Hepatocyte (in vitro differentiated cells): Measurements from ENCODE around the gene MPND.

Experiments
- EZH2 ChIP-seq: fragments of 200-600 bp; sonication (generic); IDR thresholded peaks from 2 replicates; pipeline ENCODE4 v1.6.1; 2016; ENCODE audit warnings: antibody characterized with exemption, mild to moderate bottlenecking, borderline replicate concordance
- EZH2phosphoT487 ChIP-seq: fragments of 200-600 bp; sonication (generic); IDR thresholded peaks from one replicate; pipeline ENCODE4 v1.6.1; 2018; ENCODE audit warnings: antibody characterized with exemption, mild to moderate bottlenecking, low read depth, moderate library complexity; ENCODE audit not compliant: unreplicated experiment, severe bottlenecking
- TF ChIP-seq, protein P1 (sequence below): fragments of 200-600 bp; sonication (generic); IDR thresholded peaks from 2 replicates; pipeline ENCODE4 v1.5.1; 2016; ENCODE audit warnings: antibody characterized with exemption, mild to moderate bottlenecking; ENCODE audit not compliant: poor library complexity

DNA sequence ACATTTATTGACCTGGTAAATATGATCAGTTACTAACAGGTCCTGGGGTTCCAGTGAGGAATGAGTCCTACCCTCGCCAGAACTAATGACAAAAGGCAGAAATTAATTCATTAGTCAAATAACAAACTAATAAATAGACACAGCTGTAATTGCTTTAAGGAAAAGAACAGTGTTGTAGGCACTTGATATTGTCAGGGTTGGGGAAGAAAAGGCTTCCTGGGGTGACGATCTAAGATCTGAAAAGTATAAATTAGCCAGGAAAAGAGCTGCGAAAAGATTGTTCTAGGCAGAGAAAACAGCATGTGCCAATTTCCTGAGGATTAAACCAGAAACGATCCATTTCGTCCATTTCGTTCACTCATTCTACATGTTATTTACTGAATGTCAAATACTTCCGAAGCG, 58.4 kb downstream of the MPND start:
- TF ChIP-seq EZH2 (no peak), EZH2phosphoT487 (no peak)
- TF ChIP-seq, protein P1, sequence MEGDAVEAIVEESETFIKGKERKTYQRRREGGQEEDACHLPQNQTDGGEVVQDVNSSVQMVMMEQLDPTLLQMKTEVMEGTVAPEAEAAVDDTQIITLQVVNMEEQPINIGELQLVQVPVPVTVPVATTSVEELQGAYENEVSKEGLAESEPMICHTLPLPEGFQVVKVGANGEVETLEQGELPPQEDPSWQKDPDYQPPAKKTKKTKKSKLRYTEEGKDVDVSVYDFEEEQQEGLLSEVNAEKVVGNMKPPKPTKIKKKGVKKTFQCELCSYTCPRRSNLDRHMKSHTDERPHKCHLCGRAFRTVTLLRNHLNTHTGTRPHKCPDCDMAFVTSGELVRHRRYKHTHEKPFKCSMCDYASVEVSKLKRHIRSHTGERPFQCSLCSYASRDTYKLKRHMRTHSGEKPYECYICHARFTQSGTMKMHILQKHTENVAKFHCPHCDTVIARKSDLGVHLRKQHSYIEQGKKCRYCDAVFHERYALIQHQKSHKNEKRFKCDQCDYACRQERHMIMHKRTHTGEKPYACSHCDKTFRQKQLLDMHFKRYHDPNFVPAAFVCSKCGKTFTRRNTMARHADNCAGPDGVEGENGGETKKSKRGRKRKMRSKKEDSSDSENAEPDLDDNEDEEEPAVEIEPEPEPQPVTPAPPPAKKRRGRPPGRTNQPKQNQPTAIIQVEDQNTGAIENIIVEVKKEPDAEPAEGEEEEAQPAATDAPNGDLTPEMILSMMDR = no peak
